AG09309 (cell line): ENCODE measurements around the gene PEG3.

Experiments
- DNase-seq: peaks from one replicate; pipeline ENCODE4 v3.0.0-alpha.2; 2010; ENCODE audit warnings: low read depth
- H3K4me3 ChIP-seq: 2 replicates; pipeline ENCODE4 v1.5.1; 2011; ENCODE audit warnings: mild to moderate bottlenecking, low read depth, low read length, moderate library complexity; ENCODE audit not compliant: control insufficient read depth
- CTCF ChIP-seq: IDR thresholded peaks from 2 replicates; pipeline ENCODE4 v1.5.1; 2011; ENCODE audit warnings: mild to moderate bottlenecking, low read depth, low read length, inconsistent platforms; ENCODE audit not compliant: insufficient read depth, control insufficient read depth; ENCODE audit errors: missing control alignments

The PEG3 gene

GRCh38 chr19:56834564-56835375 is 5.8 kb downstream of the PEG3 start:
- no peak for TF ChIP-seq CTCF
- no peak for DNase-seq
- H3K4me3 ChIP-seq = no peak overlapping the region

- TF ChIP-seq CTCF = no peak
- no peak for DNase-seq
- H3K4me3 ChIP-seq = no peak overlapping the region
These were observed 8.1 kb downstream of the PEG3 start for GRCh38 chr19:56832352-56832928.

GRCh38 chr19:56831255-56831654 is 9.3 kb downstream of the PEG3 start:
- DNase-seq = no peak
- H3K4me3 ChIP-seq = no peak overlapping the region
- no peak for TF ChIP-seq CTCF

GRCh38 chr19:56829596-56829995 is 10.9 kb downstream of the PEG3 start:
- TF ChIP-seq CTCF = no peak
- DNase-seq = no peak
- no peak overlapping the region for H3K4me3 ChIP-seq

GRCh38 chr19:56827708-56828107 is 12.8 kb downstream of the PEG3 start:
- H3K4me3 ChIP-seq = no peak overlapping the region
- DNase-seq = no peak
- TF ChIP-seq CTCF = no peak

- TF ChIP-seq CTCF = no peak
- no peak for DNase-seq
- H3K4me3 ChIP-seq = no peak overlapping the region
These were observed 16.6 kb downstream of the PEG3 start for GRCh38 chr19:56823956-56824355.
